HG03196 (cell line): ENCODE measurements around the gene SP110.

Experiments
- ATAC-seq: cut with Tn5 transposase; IDR thresholded peaks from one replicate; pipeline ENCODE4 v1.9.1; 2021; ENCODE audit not compliant: unreplicated experiment

SP110 gene

GRCh38 chr2:230172852-230173251 is 46.9 kb downstream of the SP110 start:
- no peak for ATAC-seq

GRCh38 chr2:230172156-230172555 is 47.6 kb downstream of the SP110 start:
- ATAC-seq, result no peak

GRCh38 chr2:230170532-230170931 is 49.3 kb downstream of the SP110 start:
- no peak for ATAC-seq

GRCh38 chr2:230166557-230167170 is 53.1 kb downstream of the SP110 start:
- ATAC-seq, result no peak

GRCh38 chr2:230164139-230164538 is 55.6 kb downstream of the SP110 start:
- ATAC-seq, result no peak

GRCh38 chr2:230162981-230163380 is 56.8 kb downstream of the SP110 start:
- ATAC-seq, result no peak

- no peak for ATAC-seq
Measured at GRCh38 chr2:230161184-230161583, 58.6 kb downstream of the SP110 start.

- ATAC-seq, result no peak
Measured at GRCh38 chr2:230160112-230160660, 59.6 kb downstream of the SP110 start.

GRCh38 chr2:230158468-230158867 is 61.3 kb downstream of the SP110 start:
- ATAC-seq, result no peak

GRCh38 chr2:230156782-230157699 is 62.7 kb downstream of the SP110 start:
- no peak for ATAC-seq

- ATAC-seq, result no peak
Measured at GRCh38 chr2:230155359-230155758, 64.4 kb downstream of the SP110 start.

GRCh38 chr2:230153390-230153976 is 66.3 kb downstream of the SP110 start:
- ATAC-seq, result no peak

- ATAC-seq, result no peak
Measured at GRCh38 chr2:230152334-230152733, 67.5 kb downstream of the SP110 start.

- no peak for ATAC-seq
Measured at GRCh38 chr2:230144355-230144754, 75.4 kb downstream of the SP110 start.

GRCh38 chr2:230140667-230141066 is 79.1 kb downstream of the SP110 start:
- ATAC-seq, result no peak

GRCh38 chr2:230137902-230138539 is 81.8 kb downstream of the SP110 start:
- ATAC-seq, result no peak

GRCh38 chr2:230135130-230135525 is 84.7 kb downstream of the SP110 start:
- ATAC-seq, result no peak

GRCh38 chr2:230134496-230135129 is 85.2 kb downstream of the SP110 start:
- no peak for ATAC-seq

GRCh38 chr2:230131366-230131765 is 88.4 kb downstream of the SP110 start:
- no peak for ATAC-seq

GRCh38 chr2:230130668-230131364 is 89.0 kb downstream of the SP110 start:
- no peak for ATAC-seq
